GF-D8 (cell line): Measurements from ENCODE around the gene IQSEC1.

Source experiments
- DNase-seq: peaks from one replicate; lab custom pipeline; 2025; lab: John Stamatoyannopoulos, UW

Gene IQSEC1

DNA sequence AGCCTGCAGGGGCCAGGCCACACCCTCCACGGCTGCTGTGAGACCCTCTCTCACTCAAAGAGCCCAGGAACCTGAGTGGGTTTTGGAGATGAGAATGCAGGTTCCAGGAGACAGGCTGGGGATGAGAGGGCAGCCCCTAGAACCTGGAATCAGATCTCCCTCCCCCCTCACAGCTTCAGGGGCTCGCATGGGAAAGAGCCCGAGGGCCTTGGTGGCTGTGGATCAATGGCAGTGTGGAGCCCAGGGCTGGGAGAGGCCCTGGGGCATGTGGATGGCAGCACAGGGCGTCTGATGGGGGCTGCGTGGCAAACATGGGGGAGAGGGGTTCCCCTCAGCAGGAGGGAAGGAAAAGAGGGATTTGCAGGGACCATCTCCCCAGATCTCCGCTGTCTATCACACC, 119.0 kb downstream of the IQSEC1 start:
- no peak for DNase-seq

DNA sequence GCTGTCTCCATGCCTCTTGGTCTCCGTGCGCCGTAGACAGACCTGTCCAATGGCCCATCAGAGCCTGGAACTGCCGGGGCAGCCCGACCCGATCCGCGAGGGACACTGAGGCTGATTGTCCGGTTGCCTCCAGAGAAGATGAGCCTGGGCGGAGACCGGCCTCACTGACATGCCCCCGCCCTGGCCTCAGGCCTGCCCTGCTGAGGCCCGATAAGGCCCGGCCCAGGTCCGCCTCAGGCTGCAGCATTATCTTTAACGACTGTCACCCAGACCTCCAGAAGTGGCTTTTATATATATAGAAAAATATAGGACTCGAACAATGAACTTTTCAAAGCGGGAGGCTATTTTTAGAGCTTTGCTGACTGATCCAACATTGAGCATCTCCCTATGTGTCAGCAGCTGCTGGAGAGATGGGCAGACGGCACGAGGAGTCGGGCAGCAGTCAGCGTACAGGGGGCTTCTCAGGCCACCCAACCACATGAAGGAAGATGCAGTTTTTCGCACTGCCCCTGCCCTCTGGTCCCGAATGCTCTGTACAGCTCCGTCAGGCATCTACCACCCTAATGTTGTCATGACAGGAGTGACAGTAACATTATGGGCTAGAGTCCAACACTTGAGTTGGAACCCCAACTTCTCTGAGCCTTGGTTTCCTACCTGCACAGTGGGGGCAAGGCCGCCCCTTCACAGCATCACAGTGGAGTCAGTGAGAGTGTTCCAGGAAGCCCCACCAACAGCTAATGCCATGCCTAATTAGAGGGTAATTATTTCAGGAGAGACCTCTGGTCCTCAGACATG, 119.8 kb downstream of the IQSEC1 start:
- no peak for DNase-seq

DNA sequence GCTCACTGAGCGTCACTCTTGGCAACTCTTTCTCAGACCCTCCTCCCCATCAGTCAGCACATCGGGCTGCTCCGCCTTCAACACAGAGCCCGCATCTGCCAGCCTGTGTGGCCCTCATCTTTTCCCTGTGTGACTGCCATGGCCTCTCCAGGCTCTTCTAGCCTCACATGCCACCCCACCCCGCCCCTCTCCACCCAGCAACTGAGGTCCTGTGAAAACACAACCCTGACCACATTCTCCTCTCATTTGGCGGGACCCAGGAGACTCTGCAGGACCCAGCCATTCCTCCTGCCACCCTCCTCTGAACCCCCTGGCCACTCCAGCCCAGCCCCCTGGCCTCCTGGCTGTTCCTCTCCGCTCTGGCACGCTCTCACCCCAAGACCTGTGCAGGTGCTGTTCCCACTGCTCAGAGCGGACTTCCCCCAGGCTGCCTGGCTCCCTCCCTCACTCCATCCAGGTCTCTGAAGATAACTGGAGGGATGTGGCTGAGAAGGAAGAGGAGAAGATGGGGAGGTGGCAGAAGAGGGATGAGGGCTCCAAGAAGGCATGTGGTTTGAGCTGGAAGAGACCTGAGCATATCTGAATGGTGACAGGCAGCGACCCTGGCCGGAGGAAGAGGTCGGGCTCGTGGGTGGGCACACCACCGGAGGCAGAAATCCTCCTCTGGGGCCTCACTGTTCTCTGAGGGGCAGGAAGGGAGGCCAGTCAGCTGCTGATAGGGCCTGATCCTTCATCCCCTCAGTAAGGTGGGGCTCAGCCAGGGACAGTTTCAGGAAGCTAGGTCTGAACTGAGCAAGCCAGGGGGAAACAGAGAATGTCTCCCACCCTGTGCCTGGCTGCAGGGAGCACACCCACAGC, 120.7 kb downstream of the IQSEC1 start:
- DNase-seq: no peak

DNA sequence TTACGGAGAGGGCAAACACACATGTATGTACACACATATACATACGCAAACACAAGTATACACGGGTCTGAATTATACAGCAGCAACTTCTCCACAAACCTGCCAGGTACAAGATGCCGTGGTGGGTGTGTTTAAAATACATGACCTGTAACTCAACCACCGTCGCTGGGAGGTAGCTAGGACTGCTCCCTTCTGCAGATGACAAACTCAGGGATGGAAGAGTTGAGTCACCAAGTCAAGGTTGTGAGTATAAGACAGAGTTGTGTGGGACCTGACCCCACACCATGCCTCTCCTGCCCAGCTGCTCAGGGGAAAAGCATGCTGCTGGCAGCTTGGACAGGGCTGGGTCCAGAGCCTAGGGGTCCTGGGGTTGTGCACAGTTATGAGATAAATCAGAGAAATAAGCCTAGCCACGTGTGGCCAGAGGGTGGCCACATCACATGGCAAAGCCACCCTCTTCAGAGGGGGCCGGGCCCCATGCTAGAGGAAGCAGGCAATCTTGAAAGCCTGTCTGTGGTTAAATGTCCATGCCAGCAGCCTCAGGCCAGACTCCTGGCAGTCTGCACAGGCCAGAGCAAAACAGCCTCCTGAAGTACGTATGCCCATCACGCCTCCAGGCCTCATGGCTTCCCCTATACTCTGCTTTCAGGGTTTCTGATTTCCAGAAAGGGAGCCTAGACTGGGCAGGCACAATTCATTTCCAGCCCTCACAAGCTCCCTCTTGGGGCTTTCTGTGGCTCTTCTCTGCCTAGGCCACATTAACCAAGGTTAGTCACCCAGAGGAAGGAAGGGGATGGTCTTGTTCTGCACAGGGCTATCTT, 124.1 kb downstream of the IQSEC1 start:
- DNase-seq: peak; percentile 45

DNA sequence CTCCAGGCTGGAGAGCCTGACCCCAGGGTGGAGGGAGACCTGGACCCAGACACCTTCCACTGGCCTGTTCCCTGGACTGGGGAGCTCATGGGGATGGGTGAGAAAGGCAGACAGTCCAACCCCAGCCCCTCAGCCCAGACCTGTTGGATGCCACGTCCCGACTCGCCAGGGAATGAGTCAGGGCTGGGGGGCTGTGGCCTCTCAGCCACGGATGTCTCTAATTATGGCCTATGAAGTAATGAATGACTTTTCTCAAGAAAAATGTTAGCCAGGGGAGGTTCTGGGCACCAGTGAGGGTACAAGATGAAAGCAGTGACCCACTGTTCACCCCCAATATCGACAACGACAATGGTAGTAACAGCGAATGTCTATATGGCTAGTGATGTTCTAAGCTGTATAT, 124.9 kb downstream of the IQSEC1 start:
- DNase-seq: no peak

DNA sequence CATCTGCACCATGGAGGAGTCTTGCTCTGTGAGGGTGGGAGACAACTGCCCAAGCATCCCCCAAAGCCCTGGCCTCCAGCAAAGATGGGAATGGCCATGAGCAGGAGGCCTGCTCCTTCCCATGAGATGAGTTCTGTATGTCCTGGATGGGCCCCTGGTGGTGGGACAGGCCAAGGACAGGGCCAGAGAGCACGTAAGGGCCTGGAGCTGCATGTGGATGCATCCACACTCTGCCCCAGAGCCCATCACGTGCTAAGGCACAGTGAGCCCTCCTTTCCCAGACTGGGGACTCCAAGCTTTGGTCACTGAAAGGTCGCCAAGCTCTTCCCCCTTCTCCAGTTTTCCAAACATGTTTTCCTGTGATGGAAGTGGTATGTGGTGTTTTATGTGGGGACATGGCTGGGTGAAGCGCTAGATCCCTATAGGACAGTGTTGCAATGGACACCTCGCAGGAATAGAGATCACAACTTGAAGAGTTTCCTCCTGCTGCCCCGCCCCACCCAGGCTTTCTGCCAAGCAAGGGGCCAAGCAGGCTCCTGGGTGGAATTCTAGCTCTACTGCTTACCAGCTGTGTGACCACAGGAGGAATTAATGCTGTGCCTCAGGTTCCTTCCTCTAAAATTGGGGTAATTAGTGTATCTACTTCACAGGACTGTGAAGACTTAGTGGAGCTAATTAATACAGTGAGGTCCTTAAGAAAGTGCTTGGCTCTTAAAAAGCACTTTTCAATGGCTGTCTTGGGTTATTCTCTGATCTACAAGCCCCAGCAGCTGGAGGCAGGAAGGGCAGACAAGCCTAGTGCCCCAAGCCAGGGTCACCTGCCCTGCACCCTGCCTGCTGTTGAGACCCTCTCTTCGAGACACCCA, 125.5 kb downstream of the IQSEC1 start:
- peak; percentile 73 for DNase-seq

DNA sequence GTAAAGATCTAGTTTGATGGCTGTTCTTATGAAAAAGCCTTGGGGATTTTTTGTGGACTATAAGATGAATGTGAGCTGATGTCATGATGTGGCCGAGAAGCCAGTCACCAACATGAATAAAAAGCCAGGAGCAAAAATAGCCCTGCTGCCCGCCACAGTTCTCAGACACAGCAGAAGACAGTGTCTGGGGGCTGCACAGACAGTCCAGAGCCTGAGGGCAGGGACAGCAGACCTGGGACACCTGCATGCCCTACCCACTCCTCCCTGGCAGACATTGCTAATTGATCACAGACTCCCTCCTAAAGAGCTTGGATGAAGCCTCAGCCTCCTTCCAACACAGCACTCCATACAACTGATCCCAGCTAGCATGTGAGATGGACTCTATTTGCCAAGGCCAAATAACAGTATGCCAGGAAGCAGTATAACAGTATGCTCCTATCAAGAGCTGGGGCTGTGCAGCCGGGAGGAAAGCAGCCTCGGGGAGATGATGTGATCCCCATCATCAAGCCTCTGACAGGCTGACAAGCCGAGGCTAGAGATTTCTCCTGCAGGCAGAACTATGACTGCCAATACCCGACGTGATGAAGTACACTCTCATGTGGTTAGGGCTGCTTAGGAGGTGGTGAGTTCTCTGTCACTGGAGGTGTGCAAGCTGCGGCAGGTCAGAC, 126.4 kb downstream of the IQSEC1 start:
- no peak for DNase-seq

DNA sequence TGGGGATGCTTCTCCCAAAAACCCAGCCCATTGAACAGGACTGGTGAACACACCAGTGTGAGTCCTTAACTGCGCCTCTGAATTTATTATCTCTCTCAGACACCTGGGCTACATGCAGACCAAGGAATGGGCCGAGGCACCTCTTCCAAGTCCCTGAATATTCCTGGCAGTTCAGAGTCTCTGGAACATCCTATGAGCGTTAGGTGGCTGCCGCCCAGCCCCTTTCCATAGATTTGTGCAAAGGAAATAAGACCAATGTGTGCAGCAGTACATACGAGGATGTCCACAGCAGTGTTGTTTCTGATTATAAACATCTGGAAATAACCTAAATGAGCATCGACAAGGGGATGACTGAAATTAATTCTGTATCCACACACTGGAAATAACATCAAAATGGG, 127.0 kb downstream of the IQSEC1 start:
- no peak for DNase-seq

DNA sequence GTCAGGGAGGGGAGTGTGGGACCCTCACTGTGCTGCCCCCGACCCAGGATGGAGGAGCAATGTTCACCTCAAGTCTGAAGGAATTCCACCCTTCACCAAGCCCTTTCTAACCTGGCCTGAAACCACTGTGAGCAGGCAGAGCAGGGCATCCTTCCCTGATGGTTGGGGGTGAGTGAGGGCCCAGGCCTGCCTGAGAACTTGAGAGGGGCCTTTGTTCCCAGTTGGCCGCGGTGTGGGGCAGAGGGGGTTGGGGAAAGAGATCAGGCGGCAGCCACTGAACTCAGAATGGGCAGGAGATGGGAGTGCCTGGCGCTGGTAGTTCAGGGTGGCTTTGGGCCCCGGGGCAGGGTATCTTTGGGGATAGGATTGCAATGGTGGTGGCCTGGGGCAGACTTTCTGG, 128.4 kb downstream of the IQSEC1 start:
- no peak for DNase-seq

DNA sequence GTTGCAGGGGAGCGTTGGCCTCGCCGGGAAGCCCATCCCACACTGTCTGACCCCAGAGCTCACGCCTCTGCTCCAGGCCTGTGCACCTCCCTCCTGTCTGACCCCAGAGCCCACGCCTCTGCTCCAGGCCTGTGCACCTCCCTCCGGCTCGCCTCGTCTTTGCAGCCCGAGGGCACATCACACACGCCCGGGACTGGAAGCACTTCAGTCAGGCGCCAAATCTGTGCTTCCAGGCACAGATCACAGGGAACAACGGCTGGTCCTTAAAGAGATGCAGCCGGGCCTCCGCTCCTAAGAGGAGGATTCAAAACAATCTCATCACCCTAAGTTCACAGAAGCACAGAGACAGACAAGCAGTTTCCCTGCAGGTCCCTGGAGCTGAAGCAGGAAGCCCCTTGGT, 128.8 kb downstream of the IQSEC1 start:
- DNase-seq: no peak

DNA sequence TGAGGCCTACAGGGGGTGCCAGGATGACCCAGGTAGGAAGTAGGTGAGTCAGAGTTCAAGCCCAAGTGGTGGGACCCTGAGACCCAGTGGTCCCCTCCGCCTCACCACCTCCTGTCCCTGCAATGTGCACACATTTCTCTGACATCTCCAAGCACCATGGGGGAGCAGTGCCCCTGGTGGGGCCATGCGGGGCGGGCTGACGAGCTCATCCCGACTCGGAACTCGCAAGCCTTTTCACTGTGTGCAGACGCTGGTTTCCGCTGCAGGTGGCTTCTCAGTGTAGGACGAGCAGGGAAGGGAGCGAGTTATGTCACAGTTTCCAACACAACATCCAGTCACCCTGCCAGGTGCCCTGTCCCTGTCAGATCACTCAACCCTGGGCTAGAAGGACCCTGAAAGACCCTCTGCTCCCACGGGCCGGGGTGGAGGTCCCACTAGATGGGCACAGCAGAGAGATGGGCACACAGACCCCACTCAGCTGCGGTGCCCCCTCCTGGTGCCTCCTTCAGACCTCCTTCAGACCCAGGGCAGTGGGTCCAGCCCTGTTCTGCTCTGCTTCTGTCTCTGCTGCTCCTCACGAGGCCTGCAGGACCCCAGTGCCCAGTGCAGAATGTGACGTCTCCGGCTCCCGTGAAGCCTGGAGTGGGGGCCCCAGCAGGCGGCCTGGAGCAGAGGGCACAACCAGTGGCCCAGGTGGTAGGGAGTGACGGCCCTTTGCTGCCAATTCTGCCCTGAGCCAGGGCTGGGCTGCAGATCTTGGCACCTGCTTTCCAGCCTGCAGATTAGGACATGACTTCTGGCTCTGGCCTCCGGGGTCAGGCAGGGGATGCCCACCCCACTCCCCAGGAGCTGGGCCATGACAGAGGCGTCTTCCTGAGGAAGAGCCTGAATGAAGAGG, 129.9 kb downstream of the IQSEC1 start:
- no peak for DNase-seq

DNA sequence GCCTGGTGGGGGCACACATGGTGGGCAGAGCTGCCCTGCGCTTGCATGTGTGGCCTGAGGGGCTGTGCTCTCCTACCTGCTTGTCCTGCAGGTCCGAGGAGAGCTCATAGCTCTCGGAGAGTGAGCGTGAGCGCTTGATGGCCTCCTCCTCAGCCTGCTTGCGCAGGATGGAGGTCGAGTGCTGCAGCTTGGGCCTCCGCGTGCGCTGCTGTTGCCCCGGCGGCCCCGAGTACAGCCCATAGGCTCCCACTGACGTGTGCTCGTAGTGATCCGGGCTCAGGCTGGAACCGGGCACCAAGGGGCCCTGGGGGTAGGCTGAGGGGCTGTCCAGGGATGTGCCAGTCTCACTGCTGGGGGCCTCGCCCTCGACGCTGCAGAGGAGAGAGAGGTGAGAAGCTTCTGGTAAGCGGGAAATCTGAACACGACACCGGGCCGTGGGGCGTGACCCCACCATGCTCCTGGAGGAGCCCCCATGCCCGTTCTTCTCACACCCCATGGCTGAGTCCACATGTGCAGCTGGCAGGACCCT, 131.7 kb downstream of the IQSEC1 start:
- DNase-seq: no peak

DNA sequence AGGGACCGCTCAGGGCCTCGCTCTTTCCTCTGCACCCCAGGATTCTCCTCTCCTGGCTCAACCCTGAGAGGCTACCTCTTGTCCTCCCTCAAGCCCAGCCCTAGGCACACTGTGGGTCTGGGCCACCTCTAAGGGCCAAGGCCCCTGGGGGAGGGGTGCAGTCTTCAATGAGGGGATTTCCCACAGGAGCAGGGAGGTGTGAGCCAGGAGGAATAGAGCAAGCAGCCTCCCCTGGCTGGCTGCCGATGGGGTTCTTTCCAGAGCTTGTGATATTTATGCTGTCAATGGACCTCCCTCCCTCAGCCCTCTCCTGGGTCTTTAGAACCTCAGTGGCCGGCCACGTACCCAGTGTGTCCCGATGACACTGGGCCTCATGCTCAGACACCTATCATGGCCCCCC, 132.4 kb downstream of the IQSEC1 start:
- DNase-seq: no peak

DNA sequence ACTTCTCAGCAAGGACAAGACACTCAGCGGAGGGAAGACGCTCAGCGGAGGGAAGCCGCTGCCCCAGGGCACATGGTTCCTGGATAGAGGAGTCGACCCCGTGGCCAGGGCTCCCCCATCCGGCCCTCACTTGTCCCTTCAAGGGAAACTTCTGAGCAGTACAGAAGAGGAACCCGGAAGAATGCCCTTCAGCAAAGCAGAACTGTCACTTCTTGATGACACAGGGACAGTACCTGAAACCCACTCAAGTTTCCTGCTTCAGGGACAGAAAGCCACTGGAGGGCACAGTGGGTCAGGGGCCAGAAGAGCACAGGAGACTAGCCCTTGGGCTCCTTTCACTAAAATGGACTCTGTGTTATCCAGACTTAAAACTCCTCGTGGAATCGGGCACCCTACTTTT, 134.1 kb downstream of the IQSEC1 start:
- DNase-seq: no peak

DNA sequence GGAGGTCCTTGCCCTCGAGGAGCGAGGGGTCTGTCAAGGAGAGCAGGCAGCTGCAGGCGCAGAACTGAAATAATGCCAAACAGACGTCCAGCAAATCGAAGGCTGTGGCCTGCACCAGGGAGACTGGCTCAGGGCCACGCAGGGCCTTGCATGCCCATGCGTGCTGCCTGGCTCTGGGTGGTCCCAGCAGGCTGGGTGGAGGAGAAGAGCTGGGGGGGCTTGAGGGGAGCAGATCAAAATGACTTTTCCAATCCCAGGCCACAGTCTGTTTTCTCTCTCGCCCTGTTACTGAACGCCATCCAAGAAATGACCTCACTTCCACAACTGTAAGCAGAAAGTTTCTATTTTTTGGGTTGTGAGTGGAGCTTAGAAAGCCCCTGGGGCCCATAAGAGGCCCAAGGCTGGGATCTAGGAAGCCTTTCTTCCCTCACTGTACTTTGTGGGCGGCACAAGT, 134.9 kb downstream of the IQSEC1 start:
- no peak for DNase-seq

DNA sequence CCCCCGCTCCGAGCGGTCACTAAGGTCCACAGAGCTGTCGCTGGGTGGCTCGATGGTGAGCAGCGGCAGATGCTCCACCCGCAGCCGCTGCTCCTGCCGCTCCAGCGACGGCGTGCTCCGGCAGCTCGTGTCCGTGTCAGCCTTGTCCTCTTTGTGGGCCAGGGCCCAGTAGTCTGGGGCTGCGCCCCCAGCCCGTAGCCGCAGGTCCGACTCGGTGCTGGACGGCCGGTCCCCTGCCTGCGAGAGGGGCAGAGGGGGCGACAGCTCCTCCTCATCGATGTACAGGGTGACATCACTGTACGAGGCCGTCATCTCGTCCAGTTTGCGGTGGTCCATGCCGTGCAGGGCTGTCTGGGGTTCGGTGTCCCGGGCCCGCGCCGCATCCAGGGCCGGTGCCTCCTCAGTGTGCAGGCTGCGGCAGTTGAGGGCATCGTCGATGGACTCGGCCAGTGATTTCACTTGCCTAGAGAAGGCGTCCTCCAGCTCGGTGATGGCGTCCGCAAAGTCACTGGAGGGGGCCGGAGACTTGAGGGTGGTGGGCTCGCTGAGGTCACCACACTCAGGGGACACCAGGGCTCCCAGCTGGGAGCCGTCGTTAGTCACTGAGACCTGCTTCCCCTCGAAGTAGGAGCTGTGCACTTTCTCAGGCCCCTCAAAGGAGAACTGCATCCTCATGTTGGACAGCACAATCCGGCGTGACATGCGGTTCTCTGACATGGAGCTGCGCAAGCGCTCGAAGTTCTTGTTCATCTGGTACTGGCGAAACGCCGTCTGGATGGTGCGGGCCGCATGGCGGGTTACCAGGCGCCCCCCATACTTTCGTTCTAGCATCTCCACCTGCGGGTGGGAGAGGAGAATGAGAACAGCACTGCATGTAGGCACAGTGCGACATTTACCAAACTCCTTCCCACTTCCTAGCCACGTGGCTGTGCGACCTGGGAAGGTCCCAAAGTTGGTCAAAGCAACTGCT, 137.1 kb downstream of the IQSEC1 start:
- no peak for DNase-seq

DNA sequence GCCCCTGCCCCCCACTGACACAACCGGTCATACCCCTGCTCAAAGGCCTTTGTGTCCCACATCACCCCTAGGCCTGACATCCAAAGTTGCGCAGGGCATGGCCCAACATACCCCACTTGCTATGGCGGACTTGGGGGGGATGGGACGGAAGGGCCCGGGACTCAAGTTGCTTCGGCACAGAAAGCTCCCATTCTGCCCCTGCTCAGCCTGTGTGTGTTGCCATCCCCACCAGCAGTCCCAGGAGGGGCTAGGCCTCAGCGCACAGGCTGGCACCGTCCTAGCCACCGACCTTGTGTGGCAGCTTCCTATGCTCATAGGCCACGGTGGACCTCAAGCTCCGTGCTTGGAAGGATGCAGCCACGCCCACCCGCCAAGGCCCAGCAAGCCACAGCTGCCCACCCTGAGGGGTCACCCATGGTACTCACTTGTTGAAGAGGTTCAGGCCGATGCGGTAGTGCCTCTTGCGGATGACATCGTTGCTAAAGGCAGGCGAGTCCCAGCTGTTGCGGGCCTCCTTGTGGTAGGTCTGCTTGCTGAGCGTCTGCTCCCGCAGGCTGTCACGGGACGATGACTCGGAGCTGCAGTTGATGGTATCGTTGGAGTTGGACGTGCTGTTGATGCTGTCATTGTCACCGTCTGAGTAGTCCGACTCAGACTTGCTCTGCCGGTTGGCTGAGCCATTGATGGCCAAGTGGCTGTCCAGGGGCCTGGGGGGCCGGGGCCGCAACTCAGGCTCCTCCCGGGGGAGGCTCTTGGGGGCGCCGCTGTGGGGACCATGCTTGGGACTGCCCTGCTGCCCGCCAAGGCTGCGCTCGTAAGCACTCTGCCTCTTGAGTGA, 138.0 kb downstream of the IQSEC1 start:
- DNase-seq: no peak
